PC-9 (cell line): ENCODE measurements around the gene ANKFY1. TPM values are rescaled to one million over a fixed set of nuclear protein-coding genes. Genes with fewer than 3 reads are reported as not detected.
"Not testable (repeated sequence)": the region's sequence is repeated elsewhere in the genome, so short reads cannot be mapped to it uniquely, and the experiment has no call there.

Source experiments
- BruUV-seq: library from RNA; stranded (reverse); fragments of 400-500 nt; replicated peaks from 2 replicates; lab custom pipeline; 2021; lab: Mats Ljungman, UMichigan
- CTCF ChIA-PET: fragments of 300-600 bp; sonication (Branson Sonifier 250); formaldehyde crosslinking; loops from one replicate; lab custom pipeline; 2022; ENCODE audit warnings: antibody characterized with exemption; lab: Charles Lee
- POLR2A ChIA-PET: fragments of 300-600 bp; sonication (Branson Sonifier 250); formaldehyde crosslinking; loops from one replicate; lab custom pipeline; 2022; ENCODE audit warnings: antibody characterized with exemption; ENCODE audit not compliant: unreplicated experiment; lab: Charles Lee
- DNase-seq, 2 experiments: peaks; one replicate each; pipeline versions ENCODE4 v3.0.0 to v3.0.0-alpha.2; 2015 to 2022; ENCODE audit warnings: mixed read lengths in 1 of 2
- H2AFZ ChIP-seq: fragments of 200-600 bp; sonication (generic); 2 replicates; pipeline ENCODE4 v1.8.1; 2017; ENCODE audit warnings: antibody characterized with exemption
- H3F3A ChIP-seq: fragments of 200-600 bp; sonication (generic); 2 replicates; pipeline ENCODE4 v1.8.1; 2017; ENCODE audit warnings: antibody characterized with exemption, mild to moderate bottlenecking, low read depth; ENCODE audit not compliant: insufficient read depth
- H3K27ac ChIP-seq: fragments of 200-600 bp; sonication (generic); 2 replicates; pipeline ENCODE4 v1.6.1; 2016; ENCODE audit warnings: mixed run types
- H3K27me3 ChIP-seq: fragments of 200-600 bp; sonication (generic); 2 replicates; pipeline ENCODE4 v1.6.1; 2016; ENCODE audit warnings: low read depth, mixed run types; ENCODE audit not compliant: insufficient read depth
- H3K36me3 ChIP-seq: fragments of 200-600 bp; sonication (generic); 2 replicates; pipeline ENCODE4 v1.6.1; 2016; ENCODE audit warnings: low read depth, mixed run types
- H3K4me1 ChIP-seq: fragments of 200-600 bp; sonication (generic); replicated peaks from 2 replicates; pipeline ENCODE4 v1.6.1; 2016; ENCODE audit warnings: mixed run types; ENCODE audit not compliant: insufficient read depth
- H3K4me2 ChIP-seq: fragments of 200-600 bp; sonication (generic); 2 replicates; pipeline ENCODE4 v1.6.1; 2017; ENCODE audit warnings: mixed run types
- H3K4me3 ChIP-seq: fragments of 200-600 bp; sonication (generic); 2 replicates; pipeline ENCODE4 v1.6.1; 2016; ENCODE audit warnings: mixed run types
- H3K79me2 ChIP-seq: fragments of 200-600 bp; sonication (generic); 2 replicates; pipeline ENCODE4 v1.6.1; 2017; ENCODE audit warnings: low read depth, mixed run types
- H3K9me2 ChIP-seq: fragments of 200-600 bp; sonication (generic); 2 replicates; pipeline ENCODE4 v1.8.1; 2017; ENCODE audit warnings: mild to moderate bottlenecking; ENCODE audit not compliant: insufficient read depth
- H3K9me3 ChIP-seq: fragments of 200-600 bp; sonication (generic); 2 replicates; pipeline ENCODE4 v1.8.1; 2016; ENCODE audit warnings: low read depth; ENCODE audit not compliant: insufficient read depth
- H4K20me1 ChIP-seq: fragments of 200-600 bp; sonication (generic); 2 replicates; pipeline ENCODE4 v1.8.1; 2017; ENCODE audit not compliant: insufficient read depth
- CTCF ChIP-seq: fragments of 200-600 bp; sonication (generic); conservative IDR thresholded peaks from 2 replicates; pipeline ENCODE4 v1.6.1; 2017; ENCODE audit warnings: mixed run types, antibody characterized with exemption, mild to moderate bottlenecking, moderate library complexity
- EZH2 ChIP-seq: fragments of 200-600 bp; sonication (generic); IDR thresholded peaks from 2 replicates; pipeline ENCODE4 v1.8.0; 2017; ENCODE audit warnings: antibody characterized with exemption, low read depth
- intact Hi-C: fragments of 100-400 bp; cut with micrococcal nuclease; formaldehyde crosslinking; loops from one replicate; pipeline ENCODE4 v1.10.0; 2022; ENCODE audit not compliant: unreplicated experiment
- total RNA-seq: library from RNA; stranded (reverse); gene quantifications from 2 replicates; pipeline ENCODE4 v1.2.3, GENCODE V29; 2021

Gene ANKFY1
- total RNA-seq, 1 experiment from 2014 or later: 63.9 TPM

GRCh38 chr17:4258867-4259266 lies 4.9 kb downstream of the ANKFY1 start:
- Histone ChIP-seq H3K9me3 (peaks cover 24% of the 10 kb centered on the region), H3K36me3 (peaks cover 25% of the 10 kb centered on the region), H3F3A (peaks cover 7% of the 10 kb centered on the region; the same call in 1 of the 2 replicates), H3K4me1 (peaks cover 8% of the 10 kb centered on the region), H3K4me3 (no peak overlapping the region), H3K79me2 (peaks cover 93% of the 10 kb centered on the region), H3K27ac (no peak overlapping the region), H4K20me1 (peaks cover 27% of the 10 kb centered on the region), H3K9me2 (no peaks in the 10 kb centered on the region), H3K27me3 (no peaks in the 10 kb centered on the region), H3K4me2 (no peak overlapping the region), H2AFZ (no peak overlapping the region)
- no peak for DNase-seq
- TF ChIP-seq EZH2: no peak
- TF ChIP-seq CTCF: no peak
- POLR2A ChIA-PET: no interaction called here
- CTCF ChIA-PET: interaction anchor here (0.8 kb wide), 1 partner anchor 535 kb away, joined by 3 read pairs; no protein-coding TSS in a partner anchor
- intact Hi-C loops: no loop called here
- no TSS peak for BruUV-seq

GRCh38 chr17:4256952-4257351 lies 6.8 kb downstream of the ANKFY1 start:
- no peaks in the 10 kb centered on the region for H3K9me2 ChIP-seq
- no peak overlapping the region for H2AFZ ChIP-seq
- intact Hi-C loops: no loop called here
- H3K36me3 ChIP-seq: peaks cover 25% of the 10 kb centered on the region
- no peaks in the 10 kb centered on the region for H3K4me1 ChIP-seq
- no peak overlapping the region for H3K27ac ChIP-seq
- no peak overlapping the region for H3K4me3 ChIP-seq
- ChIA-PET CTCF (no interaction called here), POLR2A (no interaction called here)
- no peak overlapping the region for H3K4me2 ChIP-seq
- peaks cover 39% of the 10 kb centered on the region; the same call in 1 of the 2 replicates for H4K20me1 ChIP-seq
- peaks cover 7% of the 10 kb centered on the region for H3F3A ChIP-seq
- H3K9me3 ChIP-seq: peaks cover 24% of the 10 kb centered on the region
- no peak for DNase-seq
- no peaks in the 10 kb centered on the region for H3K27me3 ChIP-seq
- TF ChIP-seq CTCF (no peak), EZH2 (no peak)
- no TSS peak for BruUV-seq
- peaks cover 94% of the 10 kb centered on the region for H3K79me2 ChIP-seq

GRCh38 chr17:4255271-4255670 lies 8.5 kb downstream of the ANKFY1 start:
- H3K4me1 ChIP-seq, H3K4me3 ChIP-seq, H2AFZ ChIP-seq, H3K27ac ChIP-seq, intact Hi-C loops, DNase-seq, H3K4me2 ChIP-seq, H3K27me3 ChIP-seq, BruUV-seq, H3K9me2 ChIP-seq: not testable (repeated sequence)
- Histone ChIP-seq H3K9me3 (peaks cover 24% of the 10 kb centered on the region), H4K20me1 (peaks cover 44% of the 10 kb centered on the region; the same call in 1 of the 2 replicates), H3K79me2 (peaks cover 93% of the 10 kb centered on the region), H3F3A (peaks cover 11% of the 10 kb centered on the region), H3K36me3 (peaks cover 25% of the 10 kb centered on the region)
- POLR2A ChIA-PET: interaction anchor here (0.5 kb wide), 1 partner anchor 40 kb away, joined by 11 read pairs; no protein-coding TSS in a partner anchor
- CTCF ChIA-PET: interaction anchor here (0.7 kb wide), 1 partner anchor 22 kb away, joined by 5 read pairs; no protein-coding TSS in a partner anchor

GRCh38 chr17:4250887-4251286 lies 12.9 kb downstream of the ANKFY1 start:
- POLR2A ChIA-PET: no interaction called here
- Histone ChIP-seq H3K27me3 (no peaks in the 10 kb centered on the region), H3K9me3 (no peaks in the 10 kb centered on the region), H2AFZ (no peak overlapping the region), H4K20me1 (peaks cover 59% of the 10 kb centered on the region), H3F3A (peaks cover 24% of the 10 kb centered on the region), H3K79me2 (peaks cover 87% of the 10 kb centered on the region), H3K36me3 (no peaks in the 10 kb centered on the region), H3K9me2 (no peaks in the 10 kb centered on the region), H3K4me3 (no peak overlapping the region), H3K27ac (no peak overlapping the region), H3K4me2 (no peak overlapping the region), H3K4me1 (peaks cover 32% of the 10 kb centered on the region)
- intact Hi-C loops: no loop called here
- no peak for TF ChIP-seq CTCF
- TF ChIP-seq EZH2: no peak
- CTCF ChIA-PET: no interaction called here
- BruUV-seq: no TSS peak
- no peak for DNase-seq
